Uterus (tissue), 2 donors: ENCODE measurements around the gene KLRF2.

Source experiments
- POLR2A ChIP-seq, 2 donors: fragments of 450-650 bp; IDR thresholded peaks; one replicate each; pipeline ENCODE4 v1.6.1; 2016; ENCODE audit warnings: antibody characterized with exemption in 2 of 2, mild to moderate bottlenecking in 1 of 2, moderate library complexity in 1 of 2
- TF ChIP-seq, protein P1 (sequence below), 4 experiments: fragments of 200-600 bp in 2 of 4; fragments of 450-650 bp in 2 of 4; sonication (generic) in 2 of 4; IDR thresholded peaks; one replicate each; pipeline ENCODE4 v1.5.1; 2016 to 2019; ENCODE audit warnings: antibody characterized with exemption in 4 of 4, mild to moderate bottlenecking in 2 of 4, moderate library complexity in 1 of 4

DNA sequence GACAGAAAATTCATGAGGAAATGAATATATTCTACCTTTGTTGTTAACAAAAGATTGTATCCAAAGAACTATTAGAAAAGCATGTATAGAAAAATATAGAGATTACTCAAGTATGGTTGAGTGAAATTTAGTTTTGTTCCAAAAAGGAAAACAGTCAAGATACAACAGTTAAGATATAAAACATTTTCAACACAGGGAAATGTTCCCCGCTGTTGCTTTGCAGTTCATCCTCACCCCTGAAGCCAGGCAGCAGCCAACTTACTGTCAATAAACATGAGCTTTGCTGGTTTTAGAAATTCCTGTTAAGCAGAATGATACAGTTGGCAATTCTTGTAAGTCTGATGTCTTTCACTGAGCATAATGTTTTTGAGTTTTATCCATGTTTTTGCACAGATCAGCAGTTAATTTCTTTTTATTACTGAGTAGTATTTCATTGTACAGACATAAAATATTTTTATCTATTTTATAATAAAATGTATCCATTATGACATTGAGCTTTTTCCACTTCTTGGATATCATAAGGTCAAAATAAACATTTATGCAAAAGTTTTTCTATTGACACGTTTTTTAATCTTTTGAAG, 10.9 kb upstream of the KLRF2 start:
- TF ChIP-seq, protein P1, sequence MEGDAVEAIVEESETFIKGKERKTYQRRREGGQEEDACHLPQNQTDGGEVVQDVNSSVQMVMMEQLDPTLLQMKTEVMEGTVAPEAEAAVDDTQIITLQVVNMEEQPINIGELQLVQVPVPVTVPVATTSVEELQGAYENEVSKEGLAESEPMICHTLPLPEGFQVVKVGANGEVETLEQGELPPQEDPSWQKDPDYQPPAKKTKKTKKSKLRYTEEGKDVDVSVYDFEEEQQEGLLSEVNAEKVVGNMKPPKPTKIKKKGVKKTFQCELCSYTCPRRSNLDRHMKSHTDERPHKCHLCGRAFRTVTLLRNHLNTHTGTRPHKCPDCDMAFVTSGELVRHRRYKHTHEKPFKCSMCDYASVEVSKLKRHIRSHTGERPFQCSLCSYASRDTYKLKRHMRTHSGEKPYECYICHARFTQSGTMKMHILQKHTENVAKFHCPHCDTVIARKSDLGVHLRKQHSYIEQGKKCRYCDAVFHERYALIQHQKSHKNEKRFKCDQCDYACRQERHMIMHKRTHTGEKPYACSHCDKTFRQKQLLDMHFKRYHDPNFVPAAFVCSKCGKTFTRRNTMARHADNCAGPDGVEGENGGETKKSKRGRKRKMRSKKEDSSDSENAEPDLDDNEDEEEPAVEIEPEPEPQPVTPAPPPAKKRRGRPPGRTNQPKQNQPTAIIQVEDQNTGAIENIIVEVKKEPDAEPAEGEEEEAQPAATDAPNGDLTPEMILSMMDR (IDR thresholded peaks at IDR 0.05), result no peak
- no peak for TF ChIP-seq POLR2A (IDR thresholded peaks at IDR 0.05)
